ENCODE results near the gene BPIFB4.

DNA sequence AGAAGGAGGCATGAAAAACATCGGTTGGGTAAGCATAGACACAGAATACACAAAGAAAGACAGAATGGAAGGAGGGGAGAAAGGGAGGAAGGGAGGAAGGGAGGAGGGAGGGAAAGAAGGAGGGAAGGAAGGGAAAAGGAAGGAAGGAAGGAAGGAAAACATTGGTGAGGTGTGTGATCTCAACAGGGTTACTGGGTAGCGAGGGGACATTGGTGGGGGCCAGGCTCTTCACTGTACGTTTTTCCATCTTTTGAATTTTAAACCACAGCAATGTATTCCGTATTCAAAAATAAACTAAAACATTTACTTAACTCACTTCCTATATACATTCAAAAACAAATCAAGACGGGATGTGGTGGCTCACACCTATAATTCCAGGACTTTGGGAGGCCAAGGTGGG, 67.9 kb downstream of the BPIFB4 start:
- TF ChIP-seq EZH2 (IDR thresholded peaks at IDR 0.05; ENCODE audit: insufficient read depth, poor library complexity, severe bottlenecking) (no peak), EZH2phosphoT487 (IDR thresholded peaks at IDR 0.05; ENCODE audit: insufficient read depth, low read depth) (no peak)

All from GM23248 (cell line).